ENCODE results near the gene TMEM119. TPM values are rescaled to one million over a fixed set of nuclear protein-coding genes. Genes with fewer than 3 reads are reported as not detected.

The TMEM119 gene
- total and polyA plus RNA-seq, 9 of the 15 experiments (the other 6 are each of a cell fraction or from before 2014, with no cell fraction given), result 0.18 TPM; not detected in 8

GRCh38 chr12:108561852-108562347, 36.0 kb downstream of the TMEM119 start (continued):
- TF ChIP-seq POU5F1 (IDR thresholded peaks at IDR 0.05; ENCODE audit: borderline replicate concordance, low read depth, low read length, partially characterized antibody), result no peak
- 0 out of 2 replicates have a peak, but pooled peaks have one; percentile 35 for TF ChIP-seq DPF2 (IDR thresholded peaks at IDR 0.05)
- TF ChIP-seq E4F1 (CRISPR knock-in tag; IDR thresholded peaks at IDR 0.05; ENCODE audit: borderline replicate concordance), result no peak
- TF ChIP-seq PHTF2 (CRISPR knock-in tag; IDR thresholded peaks at IDR 0.05), result no peak
- 0 out of 2 replicates have a peak, but pooled peaks have one; percentile 84 for TF ChIP-seq POLR2AphosphoS5 (IDR thresholded peaks at IDR 0.05; ENCODE audit: control insufficient read depth, insufficient read depth, low read depth, low read length)
- no peak for TF ChIP-seq CEBPG (CRISPR knock-in tag; IDR thresholded peaks at IDR 0.05)
- TF ChIP-seq CEBPG (tag; conservative IDR thresholded peaks at IDR 0.05 in 1 of 2, IDR thresholded peaks at IDR 0.05 in 1 of 2), result peak in 1 of 2 experiments; percentile 68; a peak in 1 of 4 replicates
- peak; percentile 46; the same call in 1 of the 2 replicates for TF ChIP-seq PHF8 (IDR thresholded peaks at IDR 0.05; ENCODE audit: borderline replicate concordance, low read length)
- no peak for TF ChIP-seq ZNF655 (CRISPR knock-in tag; IDR thresholded peaks at IDR 0.05)
- TF ChIP-seq HMBOX1 (IDR thresholded peaks at IDR 0.05), result peak; percentile 27
- no peak for TF ChIP-seq ZNF764 (CRISPR knock-in tag; IDR thresholded peaks at IDR 0.05; ENCODE audit: low read depth)
- TF ChIP-seq UBTF (IDR thresholded peaks at IDR 0.05; ENCODE audit: borderline replicate concordance in 1 of 2, low read depth in 2 of 2, low read length in 2 of 2), result 0 out of 4 replicates have a peak, but pooled peaks of 1 of the 2 experiments have one; percentile 29
- TF ChIP-seq SMC3 (conservative IDR thresholded peaks at IDR 0.05; ENCODE audit: insufficient read depth, low read depth, low read length), result no peak
- peak; percentile 85 for TF ChIP-seq SAP30 (IDR thresholded peaks at IDR 0.05; ENCODE audit: borderline replicate concordance, insufficient read depth, low read depth, low read length, poor library complexity, severe bottlenecking)
- TF ChIP-seq BHLHE40 (IDR thresholded peaks at IDR 0.05; ENCODE audit: low read length), result no peak
- 0 out of 2 replicates have a peak, but pooled peaks have one; percentile 37 for TF ChIP-seq SMARCA4 (IDR thresholded peaks at IDR 0.05)
- TF ChIP-seq BCOR (IDR thresholded peaks at IDR 0.05), result 0 out of 2 replicates have a peak, but pooled peaks have one; percentile 11
- TF ChIP-seq CGGBP1 (CRISPR knock-in tag; IDR thresholded peaks at IDR 0.05), result 0 out of 2 replicates have a peak, but pooled peaks have one; percentile 22
- peak; percentile 7 for TF ChIP-seq TAF9B (IDR thresholded peaks at IDR 0.05; ENCODE audit: partially characterized antibody)
